HEK293 (cell line): ENCODE data around the gene USP12.

Source experiments
- CTCF ChIA-PET: fragments of 350-600 bp; formaldehyde crosslinking; extraction: SDS; loops from one replicate; lab custom pipeline; 2021; ENCODE audit warnings: antibody characterized with exemption; lab: Yijun Ruan, JAX
- POLR2A ChIA-PET: fragments of 300-600 bp; formaldehyde crosslinking; extraction: SDS; loops from one replicate; lab custom pipeline; 2020; ENCODE audit warnings: antibody characterized with exemption, inconsistent platforms; lab: Yijun Ruan, JAX
- H3K27ac ChIP-seq: fragments of 200-500 bp; sonication (Bioruptor generic); 2 replicates; pipeline ENCODE4 v1.5.1; 2014; ENCODE audit warnings: low read depth, low read length, control low read depth, inconsistent platforms; ENCODE audit errors: extremely low read depth
- H3K36me3 ChIP-seq, 2 experiments: fragments of 200-500 bp in 1 of 2; sonication (Bioruptor generic) in 1 of 2; 1 replicate in 1 of 2; 2 replicates in 1 of 2; pipeline ENCODE4 v1.5.1; 2014 to 2017; ENCODE audit warnings: inconsistent platforms in 2 of 2, low read length in 2 of 2; ENCODE audit not compliant: control insufficient read depth in 2 of 2, insufficient read depth in 1 of 2
- H3K4me1 ChIP-seq: fragments of 200-500 bp; sonication (Bioruptor generic); 2 replicates; pipeline ENCODE4 v1.5.1; 2014; ENCODE audit warnings: mild to moderate bottlenecking, low read length, inconsistent platforms; ENCODE audit not compliant: control insufficient read depth, insufficient read depth
- H3K4me3 ChIP-seq: 2 replicates; pipeline ENCODE4 v1.5.1; 2011; ENCODE audit warnings: low read depth, mild to moderate bottlenecking, control low read depth, low read length, moderate library complexity
- H3K9me3 ChIP-seq: fragments of 200-500 bp; sonication (Bioruptor generic); 2 replicates; pipeline ENCODE4 v1.5.1; 2014; ENCODE audit warnings: low read depth, low read length, inconsistent platforms; ENCODE audit not compliant: control insufficient read depth, insufficient read depth
- BCL11B ChIP-seq: fragments of 450-650 bp; formaldehyde crosslinking; IDR thresholded peaks from 2 replicates; pipeline ENCODE4 v1.5.1; 2016; ENCODE audit warnings: low read depth, missing biosample characterization, missing genetic modification characterization
- MEIS1 ChIP-seq: sonication (generic); formaldehyde crosslinking; IDR thresholded peaks from 2 replicates; pipeline ENCODE4 v1.8.1; 2022; ENCODE audit warnings: missing genetic modification reagents, mild to moderate bottlenecking, borderline replicate concordance
- PBX3 ChIP-seq: sonication (generic); formaldehyde crosslinking; IDR thresholded peaks from 2 replicates; pipeline ENCODE4 v1.8.1; 2022; ENCODE audit warnings: mild to moderate bottlenecking, moderate library complexity, missing genetic modification reagents
- PRDM10 ChIP-seq: fragments of 450-650 bp; formaldehyde crosslinking; IDR thresholded peaks from 2 replicates; pipeline ENCODE4 v1.5.1; 2016; ENCODE audit warnings: missing biosample characterization, missing genetic modification characterization
- SP7 ChIP-seq: fragments of 450-650 bp; formaldehyde crosslinking; IDR thresholded peaks from 2 replicates; pipeline ENCODE4 v1.5.1; 2016; ENCODE audit warnings: missing biosample characterization, missing genetic modification characterization
- TCF7L2 ChIP-seq: IDR thresholded peaks from 2 replicates; pipeline ENCODE4 v1.6.1; 2011; ENCODE audit warnings: low read depth, mild to moderate bottlenecking, inconsistent platforms, low read length, moderate library complexity, borderline replicate concordance
- WT1 ChIP-seq: fragments of 450-650 bp; formaldehyde crosslinking; IDR thresholded peaks from 2 replicates; pipeline ENCODE4 v1.5.1; 2016; ENCODE audit warnings: missing biosample characterization, missing genetic modification characterization
- ZNF157 ChIP-seq: fragments of 450-650 bp; formaldehyde crosslinking; IDR thresholded peaks from 2 replicates; pipeline ENCODE4 v1.5.1; 2016; ENCODE audit warnings: missing biosample characterization, missing genetic modification characterization
- ZNF211 ChIP-seq: fragments of 450-650 bp; formaldehyde crosslinking; IDR thresholded peaks from 2 replicates; pipeline ENCODE4 v1.5.1; 2016; ENCODE audit warnings: low read depth, missing biosample characterization, missing genetic modification characterization
- ZNF223 ChIP-seq: fragments of 450-650 bp; formaldehyde crosslinking; IDR thresholded peaks from 2 replicates; pipeline ENCODE4 v1.5.1; 2016; ENCODE audit warnings: missing biosample characterization, missing genetic modification characterization
- ZNF26 ChIP-seq: fragments of 450-650 bp; formaldehyde crosslinking; IDR thresholded peaks from 2 replicates; pipeline ENCODE4 v1.5.1; 2016; ENCODE audit warnings: missing biosample characterization, missing genetic modification characterization
- ZNF266 ChIP-seq: fragments of 450-650 bp; formaldehyde crosslinking; IDR thresholded peaks from 2 replicates; pipeline ENCODE4 v1.5.1; 2016; ENCODE audit warnings: missing biosample characterization, missing genetic modification characterization, low read depth
- ZNF292 ChIP-seq: fragments of 450-650 bp; formaldehyde crosslinking; IDR thresholded peaks from 2 replicates; pipeline ENCODE4 v1.5.1; 2016; ENCODE audit warnings: low read depth, missing biosample characterization, missing genetic modification characterization, borderline replicate concordance
- ZNF350 ChIP-seq: fragments of 450-650 bp; formaldehyde crosslinking; IDR thresholded peaks from 2 replicates; pipeline ENCODE4 v1.5.0; 2017; ENCODE audit warnings: missing biosample characterization, mild to moderate bottlenecking, missing genetic modification characterization
- ZNF366 ChIP-seq: fragments of 450-650 bp; formaldehyde crosslinking; conservative IDR thresholded peaks from 2 replicates; pipeline ENCODE4 v1.5.1; 2016; ENCODE audit warnings: missing biosample characterization, missing genetic modification characterization
- ZNF37A ChIP-seq: fragments of 450-650 bp; IDR thresholded peaks from 2 replicates; pipeline ENCODE4 v1.5.1; 2018; ENCODE audit warnings: missing biosample characterization, missing genetic modification characterization
- ZNF473 ChIP-seq: fragments of 450-650 bp; formaldehyde crosslinking; IDR thresholded peaks from 2 replicates; pipeline ENCODE4 v1.5.1; 2017; ENCODE audit warnings: missing biosample characterization, missing genetic modification characterization
- ZNF549 ChIP-seq: fragments of 450-650 bp; IDR thresholded peaks from 2 replicates; pipeline ENCODE4 v1.5.1; 2018; ENCODE audit warnings: missing biosample characterization, missing genetic modification characterization, mild to moderate bottlenecking, inconsistent platforms, moderate library complexity
- ZNF600 ChIP-seq: fragments of 450-650 bp; formaldehyde crosslinking; IDR thresholded peaks from 2 replicates; pipeline ENCODE4 v1.5.1; 2016; ENCODE audit warnings: missing biosample characterization, missing genetic modification characterization
- ZNF707 ChIP-seq: fragments of 450-650 bp; formaldehyde crosslinking; IDR thresholded peaks from 2 replicates; pipeline ENCODE4 v1.5.1; 2016; ENCODE audit warnings: missing biosample characterization, missing genetic modification characterization
- ZNF776 ChIP-seq: fragments of 450-650 bp; formaldehyde crosslinking; IDR thresholded peaks from 2 replicates; pipeline ENCODE4 v1.5.0; 2017; ENCODE audit warnings: missing biosample characterization, missing genetic modification characterization, borderline replicate concordance
- ZNF791 ChIP-seq: fragments of 450-650 bp; formaldehyde crosslinking; IDR thresholded peaks from 2 replicates; pipeline ENCODE4 v1.5.1; 2016; ENCODE audit warnings: missing biosample characterization, missing genetic modification characterization
- ZNF792 ChIP-seq: fragments of 450-650 bp; formaldehyde crosslinking; IDR thresholded peaks from 2 replicates; pipeline ENCODE4 v1.5.1; 2016; ENCODE audit warnings: missing biosample characterization, missing genetic modification characterization
- ZSCAN30 ChIP-seq: fragments of 450-650 bp; IDR thresholded peaks from 2 replicates; pipeline ENCODE4 v1.5.1; 2018; ENCODE audit warnings: missing biosample characterization, mild to moderate bottlenecking, missing genetic modification characterization, moderate library complexity

The USP12 gene

GRCh38 chr13:27052551-27053208 is 118.9 kb downstream of the USP12 start:
- ChIA-PET CTCF (interaction anchor here (0.6 kb wide), 1 partner anchor 675 kb away, joined by 5 read pairs; no protein-coding TSS in a partner anchor), POLR2A (no interaction called here)
- Histone ChIP-seq H3K27ac (no peak overlapping the region), H3K4me1 (peaks cover 3% of the 10 kb centered on the region), H3K36me3 (peaks cover 0 to 9% of the 10 kb centered on the region in 2 experiments; a peak in 1 of 3 replicates), H3K9me3 (no peaks in the 10 kb centered on the region), H3K4me3 (no peak overlapping the region)
- TF ChIP-seq BCL11B (tag by site-specific recombination) (no peak), ZNF266 (tag by site-specific recombination) (no peak), ZSCAN30 (tag by site-specific recombination) (no peak), PRDM10 (no peak), ZNF549 (no peak), ZNF292 (no peak), ZNF707 (no peak), ZNF26 (tag by site-specific recombination) (no peak), ZNF211 (tag by site-specific recombination) (no peak), ZNF37A (tag by site-specific recombination) (no peak), PBX3 (CRISPR knock-in tag) (no peak)
- TF ChIP-seq, all 188 proteins: peak for 0

GRCh38 chr13:27047081-27047480 is 124.5 kb downstream of the USP12 start:
- POLR2A ChIA-PET: no interaction called here
- Histone ChIP-seq H3K27ac (no peak overlapping the region), H3K36me3 (peaks cover 0 to 9% of the 10 kb centered on the region in 2 experiments; a peak in 1 of 3 replicates), H3K4me1 (no peaks in the 10 kb centered on the region), H3K4me3 (no peak overlapping the region)
- TF ChIP-seq MEIS1 (CRISPR knock-in tag) (no peak), ZNF223 (tag by site-specific recombination) (no peak), ZNF776 (tag by site-specific recombination) (no peak), ZNF157 (tag by site-specific recombination) (no peak), ZNF600 (tag by site-specific recombination) (no peak), ZNF791 (tag by site-specific recombination) (no peak), ZNF350 (tag by site-specific recombination) (no peak), ZNF792 (tag by site-specific recombination) (no peak), SP7 (no peak), WT1 (no peak), ZNF366 (tag by site-specific recombination) (no peak), ZNF292 (no peak), ZNF473 (tag by site-specific recombination) (no peak), TCF7L2 (no peak)
- TF ChIP-seq, all 188 proteins: peak for 0
- CTCF ChIA-PET: no interaction called here
- H3K9me3 ChIP-seq: no peaks in the 10 kb centered on the region
